Vagina (tissue), 2 donors: ENCODE results near the gene GALNT16. TPM values are rescaled to one million over a fixed set of nuclear protein-coding genes. Genes with fewer than 3 reads are reported as not detected.

ENCODE experiments used
- DNase-seq, 2 donors: peaks; one replicate each; pipeline ENCODE4 v3.0.0-alpha.2; 2017; ENCODE audit errors: extremely low spot score in 2 of 2
- H3K27ac ChIP-seq: fragments of 200-600 bp; sonication (generic); one replicate; pipeline ENCODE4 v1.5.1; 2019
- H3K27me3 ChIP-seq: fragments of 200-600 bp; sonication (generic); one replicate; pipeline ENCODE4 v1.5.1; 2019
- H3K36me3 ChIP-seq, 2 donors: fragments of 200-600 bp; sonication (generic); one replicate each; pipeline ENCODE4 v1.5.1; 2017 to 2019
- H3K4me1 ChIP-seq: fragments of 200-600 bp; sonication (generic); one replicate; pipeline ENCODE4 v1.5.1; 2019
- H3K4me3 ChIP-seq, 2 donors: fragments of 200-600 bp; sonication (generic); 1 replicate in 1 of 2; 2 replicates in 1 of 2; pipeline ENCODE4 v1.5.1; 2016 to 2019
- H3K9me3 ChIP-seq: fragments of 200-600 bp; sonication (generic); one replicate; pipeline ENCODE4 v1.5.1; 2019
- POLR2A ChIP-seq, 2 donors: fragments of 450-650 bp; IDR thresholded peaks; one replicate each; pipeline ENCODE4 v1.6.1; 2017; ENCODE audit warnings: antibody characterized with exemption in 2 of 2, mild to moderate bottlenecking in 2 of 2, moderate library complexity in 2 of 2
- POLR2AphosphoS5 ChIP-seq, 2 donors: sonication (generic); formaldehyde crosslinking; IDR thresholded peaks; one replicate each; pipeline ENCODE4 v1.9.0; 2017; ENCODE audit warnings: antibody characterized with exemption in 2 of 2, mild to moderate bottlenecking in 2 of 2, low read depth in 1 of 2; ENCODE audit not compliant: insufficient read depth in 1 of 2
- intact Hi-C: fragments of 100-400 bp; cut with DNase I; formaldehyde crosslinking; loops from one replicate; pipeline ENCODE4 v1.15.1; 2023
- total RNA-seq: library from RNA; depleted of rRNA; stranded (reverse); fragments of >200 nt; gene quantifications from one replicate; pipeline ENCODE4 v1.2.3, GENCODE V29; 2016
- TF ChIP-seq, protein P1 (sequence below), 3 experiments: fragments of 450-650 bp in 2 of 3; fragments of 200-600 bp in 1 of 3; sonication (generic) in 1 of 3; IDR thresholded peaks; one replicate each; pipeline ENCODE4 v1.5.1; 2017 to 2019; ENCODE audit warnings: antibody characterized with exemption in 3 of 3, mild to moderate bottlenecking in 2 of 3, moderate library complexity in 2 of 3

The GALNT16 gene
- total RNA-seq, 1 donor from 2014 or later: 5.2 TPM

DNA sequence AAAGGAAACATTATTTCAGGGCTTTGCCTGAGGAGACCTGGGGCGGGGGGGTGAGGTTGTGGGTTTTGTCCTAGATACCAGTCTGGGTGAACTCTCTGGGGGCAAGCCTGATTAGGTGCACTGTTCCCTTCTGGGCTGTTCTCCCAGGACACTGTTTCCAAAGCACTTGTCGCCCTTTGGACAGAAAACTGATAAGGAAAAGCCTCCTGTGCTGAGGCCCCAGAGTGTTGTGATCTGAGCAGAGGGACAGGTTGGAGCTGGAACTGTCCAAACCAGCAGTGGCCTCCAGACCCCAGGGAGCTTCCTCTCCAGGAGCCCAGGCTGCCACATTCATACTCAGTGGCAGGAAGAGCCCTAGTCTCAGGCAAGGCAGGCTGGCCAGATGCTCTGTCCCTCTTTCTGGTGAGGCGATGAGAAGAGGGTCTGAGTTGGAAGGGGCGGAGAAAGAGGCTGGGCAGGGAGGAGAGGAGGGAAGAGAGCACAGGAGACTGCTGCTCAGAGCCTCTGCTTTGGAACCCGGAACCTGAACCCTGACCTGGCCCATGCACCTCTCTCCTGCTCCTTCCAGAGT is 1.9 kb downstream of the GALNT16 start:
- TF ChIP-seq POLR2A (IDR thresholded peaks at IDR 0.05): no peak
- no peak for TF ChIP-seq POLR2AphosphoS5 (IDR thresholded peaks at IDR 0.05; ENCODE audit: insufficient read depth in 1 of 2, low read depth in 1 of 2)
- intact Hi-C loops: loop anchor here (10.0 kb wide), 1 partner anchor 93 kb away; no protein-coding TSS in a partner anchor
- Histone ChIP-seq H3K27me3 (no peaks in the 10 kb centered on the region), H3K36me3 (no peaks in the 10 kb centered on the region), H3K9me3 (no peaks in the 10 kb centered on the region), H3K4me3 (peak overlapping the region; percentile 53 to 54), H3K27ac (peak overlapping the region; percentile 53), H3K4me1 (peaks cover 29% of the 10 kb centered on the region)
- no peak for DNase-seq

DNA sequence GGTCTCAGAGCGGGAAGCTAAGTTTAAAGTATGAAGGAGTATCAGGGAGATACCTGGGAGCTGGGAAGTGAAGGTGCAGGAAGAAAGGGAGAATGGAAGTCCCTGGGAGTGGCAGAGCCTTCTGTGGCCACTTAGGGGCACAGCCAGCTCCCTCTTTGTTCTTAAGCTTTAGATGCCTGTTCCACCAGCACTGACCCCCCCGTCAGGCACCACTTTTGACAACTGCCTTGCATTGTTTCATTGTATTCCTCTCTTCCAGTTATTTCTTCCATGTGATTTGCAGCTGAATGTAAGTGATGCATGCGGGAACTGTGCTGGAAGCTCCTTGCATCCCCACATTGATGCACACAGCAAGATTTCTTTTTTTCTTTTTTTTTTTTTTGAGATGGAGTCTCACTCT is 2.6 kb downstream of the GALNT16 start:
- Histone ChIP-seq H3K9me3 (no peaks in the 10 kb centered on the region), H3K36me3 (no peaks in the 10 kb centered on the region), H3K4me3 (no peak overlapping the region), H3K27ac (peak overlapping the region; percentile 53), H3K4me1 (peaks cover 29% of the 10 kb centered on the region), H3K27me3 (no peaks in the 10 kb centered on the region)
- intact Hi-C loops: loop anchor here (10.0 kb wide), 1 partner anchor 92 kb away; no protein-coding TSS in a partner anchor
- TF ChIP-seq POLR2AphosphoS5 (IDR thresholded peaks at IDR 0.05; ENCODE audit: insufficient read depth in 1 of 2, low read depth in 1 of 2) (no peak), POLR2A (IDR thresholded peaks at IDR 0.05) (no peak)
- TF ChIP-seq, protein P1, sequence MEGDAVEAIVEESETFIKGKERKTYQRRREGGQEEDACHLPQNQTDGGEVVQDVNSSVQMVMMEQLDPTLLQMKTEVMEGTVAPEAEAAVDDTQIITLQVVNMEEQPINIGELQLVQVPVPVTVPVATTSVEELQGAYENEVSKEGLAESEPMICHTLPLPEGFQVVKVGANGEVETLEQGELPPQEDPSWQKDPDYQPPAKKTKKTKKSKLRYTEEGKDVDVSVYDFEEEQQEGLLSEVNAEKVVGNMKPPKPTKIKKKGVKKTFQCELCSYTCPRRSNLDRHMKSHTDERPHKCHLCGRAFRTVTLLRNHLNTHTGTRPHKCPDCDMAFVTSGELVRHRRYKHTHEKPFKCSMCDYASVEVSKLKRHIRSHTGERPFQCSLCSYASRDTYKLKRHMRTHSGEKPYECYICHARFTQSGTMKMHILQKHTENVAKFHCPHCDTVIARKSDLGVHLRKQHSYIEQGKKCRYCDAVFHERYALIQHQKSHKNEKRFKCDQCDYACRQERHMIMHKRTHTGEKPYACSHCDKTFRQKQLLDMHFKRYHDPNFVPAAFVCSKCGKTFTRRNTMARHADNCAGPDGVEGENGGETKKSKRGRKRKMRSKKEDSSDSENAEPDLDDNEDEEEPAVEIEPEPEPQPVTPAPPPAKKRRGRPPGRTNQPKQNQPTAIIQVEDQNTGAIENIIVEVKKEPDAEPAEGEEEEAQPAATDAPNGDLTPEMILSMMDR (IDR thresholded peaks at IDR 0.05): no peak
- no peak for DNase-seq

- peaks cover 29% of the 10 kb centered on the region for H3K4me1 ChIP-seq
- H3K27ac ChIP-seq: peak overlapping the region; percentile 27
- no peaks in the 10 kb centered on the region for H3K36me3 ChIP-seq
- intact Hi-C loops: loop anchor here (10.0 kb wide), 1 partner anchor 91 kb away; no protein-coding TSS in a partner anchor
- H3K9me3 ChIP-seq: no peaks in the 10 kb centered on the region
- H3K27me3 ChIP-seq: no peaks in the 10 kb centered on the region
- DNase-seq: peak in 1 of 2 donors; percentile 96
- H3K4me3 ChIP-seq: no peak overlapping the region
- TF ChIP-seq, protein P1 (IDR thresholded peaks at IDR 0.05): no peak
- peak; percentile 32 to 59 for TF ChIP-seq POLR2AphosphoS5 (IDR thresholded peaks at IDR 0.05; ENCODE audit: insufficient read depth in 1 of 2, low read depth in 1 of 2)
Observed at GRCh38 chr14:69263364-69263763, 3.4 kb downstream of the GALNT16 start.

DNA sequence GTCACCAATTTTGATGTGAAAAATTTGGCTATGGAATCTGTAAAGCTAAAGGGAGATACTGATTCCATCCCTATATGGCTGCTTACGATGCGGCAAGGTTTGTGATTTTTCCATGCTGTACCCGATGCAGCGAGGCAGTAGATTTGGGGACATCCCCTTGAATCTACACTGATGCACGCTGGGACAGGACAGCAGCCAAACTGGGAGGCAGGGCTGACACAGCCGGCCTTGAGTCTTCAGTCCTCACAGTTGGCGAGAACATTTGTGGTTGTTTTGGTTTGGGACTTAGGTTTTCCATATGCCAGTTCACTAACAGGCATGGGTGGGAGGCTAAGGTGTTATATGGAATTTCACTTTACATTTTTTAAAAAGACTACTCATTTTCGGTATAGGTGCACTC is 3.8 kb downstream of the GALNT16 start:
- no peak overlapping the region for H3K4me3 ChIP-seq
- H3K9me3 ChIP-seq: no peaks in the 10 kb centered on the region
- no peak for DNase-seq
- no peaks in the 10 kb centered on the region for H3K27me3 ChIP-seq
- peaks cover 29% of the 10 kb centered on the region for H3K4me1 ChIP-seq
- intact Hi-C loops: loop anchor here (10.0 kb wide), 1 partner anchor 91 kb away; no protein-coding TSS in a partner anchor
- no peak for TF ChIP-seq POLR2AphosphoS5 (IDR thresholded peaks at IDR 0.05; ENCODE audit: insufficient read depth in 1 of 2, low read depth in 1 of 2)
- TF ChIP-seq, protein P1 (IDR thresholded peaks at IDR 0.05): no peak
- TF ChIP-seq POLR2A (IDR thresholded peaks at IDR 0.05): no peak
- H3K36me3 ChIP-seq: no peaks in the 10 kb centered on the region
- H3K27ac ChIP-seq: peak overlapping the region; percentile 3

- Histone ChIP-seq H3K27ac (no peak overlapping the region), H3K4me1 (peaks cover 6% of the 10 kb centered on the region), H3K4me3 (no peak overlapping the region), H3K36me3 (no peaks in the 10 kb centered on the region), H3K27me3 (no peaks in the 10 kb centered on the region), H3K9me3 (no peaks in the 10 kb centered on the region)
- no peak for DNase-seq
- intact Hi-C loops: loop anchor here (10.0 kb wide), 1 partner anchor 88 kb away; no protein-coding TSS in a partner anchor
- TF ChIP-seq POLR2AphosphoS5 (IDR thresholded peaks at IDR 0.05; ENCODE audit: insufficient read depth in 1 of 2, low read depth in 1 of 2) (no peak), POLR2A (IDR thresholded peaks at IDR 0.05) (no peak)
- TF ChIP-seq, protein P1 (IDR thresholded peaks at IDR 0.05): no peak
Observed at GRCh38 chr14:69266572-69267345, 6.8 kb downstream of the GALNT16 start.
